GM12878 (cell line): Measurements from ENCODE around the gene CAPN7. TPM values are rescaled to one million over a fixed set of nuclear protein-coding genes. Genes with fewer than 3 reads are reported as not detected.

Source experiments
- ATAC-seq: fragments of 200-7000 bp; cut with Tn5 transposase; 3 replicates; pipeline ENCODE4 v1.9.1; 2020; ENCODE audit warnings: mild to moderate bottlenecking, moderate library complexity
- BruUV-seq: library from RNA; stranded (reverse); fragments of 400-500 nt; replicated peaks from 2 replicates; lab custom pipeline; 2021; lab: Mats Ljungman, UMichigan
- CTCF ChIA-PET: fragments of 300-600 bp; sonication (Branson Sonifier 250); formaldehyde crosslinking; extraction: SDS; loops from one replicate; lab custom pipeline; 2021; ENCODE audit warnings: inconsistent platforms; lab: Yijun Ruan, JAX
- POLR2A ChIA-PET: fragments of 350-600 bp; formaldehyde crosslinking; extraction: SDS; loops from one replicate; lab custom pipeline; 2021; ENCODE audit warnings: inconsistent platforms; lab: Charles Lee
- RAD21 ChIA-PET: fragments of 300-600 bp; sonication (Branson Sonifier 250); formaldehyde crosslinking; loops from one replicate; lab custom pipeline; 2023; ENCODE audit warnings: antibody characterized with exemption; ENCODE audit not compliant: unreplicated experiment; lab: Charles Lee
- SMC1A ChIA-PET: fragments of 300-600 bp; sonication (Branson Sonifier 250); formaldehyde crosslinking; loops from one replicate; lab custom pipeline; 2023; ENCODE audit not compliant: unreplicated experiment, uncharacterized antibody; lab: Charles Lee
- DNase-seq: peaks from one replicate; pipeline ENCODE4 v3.0.0-alpha.2; 2011; ENCODE audit warnings: low read depth, low spot score
- FAIRE-seq: peaks from 3 replicates; lab custom pipeline; 2011; peaks lifted over from hg19 to GRCh38; lab: Jason Lieb, UNC
- H2AFZ ChIP-seq: 2 replicates; pipeline ENCODE4 v1.6.0; 2011; ENCODE audit warnings: low read depth, low read length, control low read depth; ENCODE audit not compliant: control insufficient read depth
- H3K27ac ChIP-seq: 2 replicates; pipeline ENCODE4 v1.5.1; 2011; ENCODE audit warnings: control low read depth; ENCODE audit not compliant: control insufficient read depth, insufficient read depth
- H3K27me3 ChIP-seq, 2 experiments: replicated peaks in 1 of 2; 2 replicates each; pipeline versions ENCODE4 v1.6.0 to v1.6.1; 2011; ENCODE audit warnings: low read length in 1 of 2; ENCODE audit not compliant: control insufficient read depth in 2 of 2, insufficient read depth in 2 of 2
- H3K36me3 ChIP-seq, 2 experiments: 2 replicates each; pipeline ENCODE4 v1.5.1; 2011; ENCODE audit warnings: low read length in 1 of 2; ENCODE audit not compliant: control insufficient read depth in 2 of 2, insufficient read depth in 2 of 2
- H3K4me1 ChIP-seq: 2 replicates; pipeline ENCODE4 v1.6.1; 2011; ENCODE audit warnings: mild to moderate bottlenecking, low read length, moderate library complexity, mixed read lengths; ENCODE audit not compliant: control insufficient read depth, insufficient read depth
- H3K4me2 ChIP-seq: 2 replicates; pipeline ENCODE4 v1.6.0; 2011; ENCODE audit warnings: control low read depth; ENCODE audit not compliant: control insufficient read depth, insufficient read depth
- H3K4me3 ChIP-seq: fragments of 200-600 bp; sonication (generic); 2 replicates; pipeline ENCODE4 v1.5.1; 2016
- H3K79me2 ChIP-seq: 2 replicates; pipeline ENCODE4 v1.6.0; 2011; ENCODE audit warnings: low read length; ENCODE audit not compliant: control insufficient read depth, insufficient read depth
- H3K9ac ChIP-seq: 2 replicates; pipeline ENCODE4 v1.8.0; 2011; ENCODE audit warnings: low read length, control low read depth, mixed read lengths; ENCODE audit not compliant: control insufficient read depth, insufficient read depth
- H3K9me3 ChIP-seq: replicated peaks from 3 replicates; pipeline ENCODE4 v1.5.1; 2011; ENCODE audit warnings: mild to moderate bottlenecking, low read length; ENCODE audit not compliant: control insufficient read depth, insufficient read depth
- H4K20me1 ChIP-seq: 2 replicates; pipeline ENCODE4 v1.6.0; 2011; ENCODE audit not compliant: control insufficient read depth, insufficient read depth
- ATF2 ChIP-seq: IDR thresholded peaks from 2 replicates; pipeline ENCODE4 v1.6.1; 2012; ENCODE audit warnings: low read length, inconsistent platforms
- CBX5 ChIP-seq: sonication (generic); IDR thresholded peaks from 2 replicates; pipeline ENCODE4 v1.6.1; 2016; ENCODE audit warnings: low read depth, moderate library complexity, mild to moderate bottlenecking, inconsistent platforms
- CEBPZ ChIP-seq: fragments of 150-350 bp; IDR thresholded peaks from 2 replicates; pipeline ENCODE4 v1.6.1; 2016; ENCODE audit warnings: low read depth, low read length
- EED ChIP-seq: sonication (generic); IDR thresholded peaks from 2 replicates; pipeline ENCODE4 v1.6.1; 2016; ENCODE audit warnings: antibody characterized with exemption, low read depth
- EZH2 ChIP-seq: IDR thresholded peaks from 2 replicates; pipeline ENCODE4 v1.6.1; 2012; ENCODE audit warnings: low read depth, mild to moderate bottlenecking, control low read depth, inconsistent platforms, low read length, borderline replicate concordance; ENCODE audit not compliant: control insufficient read depth
- HDAC6 ChIP-seq: fragments of 200-600 bp; sonication (generic); IDR thresholded peaks from one replicate; pipeline ENCODE4 v1.8.0; 2017; ENCODE audit warnings: antibody characterized with exemption; ENCODE audit not compliant: unreplicated experiment
- NFXL1 ChIP-seq: fragments of 450-650 bp; IDR thresholded peaks from 2 replicates; pipeline ENCODE4 v1.6.1; 2017; ENCODE audit warnings: antibody characterized with exemption, mild to moderate bottlenecking, borderline replicate concordance
- POU2F2 ChIP-seq: IDR thresholded peaks from 3 replicates; pipeline ENCODE4 v1.6.1; 2011; ENCODE audit warnings: low read depth, mild to moderate bottlenecking, low read length, borderline replicate concordance
- SMAD5 ChIP-seq: IDR thresholded peaks from 2 replicates; pipeline ENCODE4 v1.6.1; 2016; ENCODE audit warnings: antibody characterized with exemption, low read depth
- SREBF1 ChIP-seq: IDR thresholded peaks from 2 replicates; pipeline ENCODE4 v1.6.1; 2012; ENCODE audit warnings: mild to moderate bottlenecking, low read length
- TARDBP ChIP-seq: IDR thresholded peaks from 2 replicates; pipeline ENCODE4 v1.6.1; 2016; ENCODE audit warnings: borderline replicate concordance
- TBL1XR1 ChIP-seq: IDR thresholded peaks from 2 replicates; pipeline ENCODE4 v1.6.1; 2012; ENCODE audit warnings: low read depth, low read length, improper control_type of control experiment
- ZSCAN29 ChIP-seq: fragments of 450-650 bp; IDR thresholded peaks from 2 replicates; pipeline ENCODE4 v1.6.1; 2017; ENCODE audit warnings: mild to moderate bottlenecking, moderate library complexity
- WGBS: methylation state at CpG from one replicate; pipeline ENCODE4 v1.1.6; 2016; ENCODE audit warnings: low lambda C conversion rate; ENCODE audit not compliant: insufficient replicate concordance, insufficient coverage; ENCODE audit errors: missing lambda C conversion rate; 5-methylcytosine and 5-hydroxymethylcytosine counted together
- in situ Hi-C: fragments of 300-500 bp; cut with MboI; formaldehyde crosslinking; loops from 9 replicates; pipeline ENCODE4 v1.14.3; 2018; ENCODE audit warnings: mixed read lengths
- intact Hi-C: fragments of 100-400 bp; cut with micrococcal nuclease; formaldehyde crosslinking; loops from one replicate; pipeline ENCODE4 v1.14.2; 2022; ENCODE audit not compliant: unreplicated experiment
- polyA plus RNA-seq, 11 experiments: library from polyadenylated mRNA; depleted of rRNA in 4 of 11; unstranded in 6 of 11; stranded (reverse) in 5 of 11; fragments of >200 nt; fragmentation: Nextera tagmentation in 4 of 11; fragmentation: Illumina TruSeq in 1 of 11; extraction: Ambion mirVana in 4 of 11; extraction: Trizol in 1 of 11; gene quantifications; 1 replicate in 1 of 11; 2 replicates in 10 of 11; pipeline versions ENCODE4 v1.2.1 to v1.2.3, GENCODE V29; 2011 to 2016; ENCODE audit warnings: inconsistent platforms in 2 of 11, missing spikeins in 2 of 11, low read depth in 1 of 11
- total RNA-seq, 4 experiments: library from RNA; depleted of rRNA in 3 of 4; stranded (reverse); fragments of >200 nt in 3 of 4; fragmentation: Illumina TruSeq in 1 of 4; extraction: Trizol in 1 of 4; gene quantifications; 2 replicates each; pipeline versions ENCODE4 v1.2.1 to v1.2.3, GENCODE V29; 2013 to 2021
- TF ChIP-seq, protein P1 (sequence below): fragments of 450-650 bp; IDR thresholded peaks from 2 replicates; pipeline ENCODE4 v1.6.1; 2018; ENCODE audit warnings: borderline replicate concordance, mild to moderate bottlenecking; ENCODE audit not compliant: partially characterized antibody

CAPN7 gene
- total and polyA plus RNA-seq, 10 of the 15 experiments (the other 5 are each of a cell fraction or from before 2014, with no cell fraction given), result 5.3 to 27.0 (median 18.2) TPM

DNA sequence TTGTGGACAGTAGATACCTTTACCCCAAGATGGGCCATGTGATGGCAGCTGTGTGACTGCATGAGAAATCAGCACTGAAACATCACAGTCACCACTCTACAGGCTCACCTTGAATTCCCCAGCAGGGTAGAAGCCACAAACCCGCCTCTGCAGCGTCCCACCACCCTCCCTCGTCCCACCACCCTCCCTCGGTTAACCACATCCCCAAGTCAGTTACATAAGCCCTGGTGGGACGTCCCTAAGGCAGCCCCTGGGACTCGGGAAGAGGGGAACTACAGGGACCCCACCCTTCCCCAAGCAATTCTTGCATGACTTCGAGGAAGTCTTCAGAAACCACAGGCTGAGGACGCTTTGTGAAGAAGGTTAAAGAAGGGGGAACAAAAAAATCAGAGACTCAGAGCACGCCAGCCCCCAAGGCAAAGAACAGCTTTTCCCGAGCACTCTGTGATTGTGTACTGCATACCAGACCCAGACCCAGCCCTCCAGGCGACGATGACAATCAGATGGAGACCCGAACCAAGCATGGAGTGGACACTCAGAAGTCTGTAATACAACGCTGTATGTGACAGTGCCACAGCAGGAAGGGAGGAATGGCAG is 65.8 kb downstream of the CAPN7 start:
- DNase-seq, result peak; percentile 90
- Histone ChIP-seq H4K20me1 (no peaks in the 10 kb centered on the region), H3K27ac (peak overlapping the region; percentile 67), H3K9me3 (no peaks in the 10 kb centered on the region), H3K4me1 (peaks cover 39% of the 10 kb centered on the region), H3K4me2 (peak overlapping the region; percentile 54), H2AFZ (peak overlapping the region; percentile 20), H3K79me2 (peaks cover 4% of the 10 kb centered on the region), H3K9ac (peak overlapping the region; percentile 46), H3K4me3 (no peak overlapping the region), H3K27me3 (no peaks in the 10 kb centered on the region), H3K36me3 (peaks cover 3 to 31% of the 10 kb centered on the region in 2 experiments; a peak in 3 of 4 replicates)
- ChIA-PET CTCF (interaction anchor here (0.6 to 11.8 kb wide), 10 partner anchors 34 to 285 kb away, joined by 3 to 302 read pairs (median 7); no protein-coding TSS in a partner anchor), RAD21 (interaction anchor here (1.1 to 10.2 kb wide), 7 partner anchors 61 to 133 kb away, joined by 5 to 143 read pairs (median 40); partner anchors contain the start of gene SH3BP5), SMC1A (interaction anchor here (0.7 to 16.3 kb wide), 14 partner anchors 9 to 134 kb away, joined by 3 to 223 read pairs (median 10); partner anchors contain the start of genes CAPN7 and SH3BP5), POLR2A (interaction anchor here (0.8 to 2.6 kb wide), 4 partner anchors 52 to 108 kb away, joined by 3 to 8 read pairs (median 5); no protein-coding TSS in a partner anchor)
- in situ Hi-C loops (no loop called here), intact Hi-C loops (loop anchor here (1.0 to 2.0 kb wide), 3 partner anchors 19 to 89 kb away; partner anchors contain the start of gene SH3BP5)
- no TSS peak for BruUV-seq
- peak; percentile 91 for ATAC-seq
- FAIRE-seq, result no peak
- 1% methylated on average over 14 of the region's 14 CpGs for WGBS
- no peak for TF ChIP-seq SMAD5
- no peak for TF ChIP-seq ZSCAN29
- TF ChIP-seq CEBPZ, result no peak
- no peak for TF ChIP-seq CBX5
- TF ChIP-seq NFXL1, result no peak
- TF ChIP-seq EED, result peak; percentile 100
- no peak for TF ChIP-seq EZH2
- TF ChIP-seq TARDBP, result no peak
- TF ChIP-seq HDAC6, result no peak
- peak; percentile 85 for TF ChIP-seq ATF2
- peak; percentile 69; the same call in 1 of the 3 replicates for TF ChIP-seq POU2F2
- TF ChIP-seq SREBF1, result no peak
- TF ChIP-seq, protein P1, sequence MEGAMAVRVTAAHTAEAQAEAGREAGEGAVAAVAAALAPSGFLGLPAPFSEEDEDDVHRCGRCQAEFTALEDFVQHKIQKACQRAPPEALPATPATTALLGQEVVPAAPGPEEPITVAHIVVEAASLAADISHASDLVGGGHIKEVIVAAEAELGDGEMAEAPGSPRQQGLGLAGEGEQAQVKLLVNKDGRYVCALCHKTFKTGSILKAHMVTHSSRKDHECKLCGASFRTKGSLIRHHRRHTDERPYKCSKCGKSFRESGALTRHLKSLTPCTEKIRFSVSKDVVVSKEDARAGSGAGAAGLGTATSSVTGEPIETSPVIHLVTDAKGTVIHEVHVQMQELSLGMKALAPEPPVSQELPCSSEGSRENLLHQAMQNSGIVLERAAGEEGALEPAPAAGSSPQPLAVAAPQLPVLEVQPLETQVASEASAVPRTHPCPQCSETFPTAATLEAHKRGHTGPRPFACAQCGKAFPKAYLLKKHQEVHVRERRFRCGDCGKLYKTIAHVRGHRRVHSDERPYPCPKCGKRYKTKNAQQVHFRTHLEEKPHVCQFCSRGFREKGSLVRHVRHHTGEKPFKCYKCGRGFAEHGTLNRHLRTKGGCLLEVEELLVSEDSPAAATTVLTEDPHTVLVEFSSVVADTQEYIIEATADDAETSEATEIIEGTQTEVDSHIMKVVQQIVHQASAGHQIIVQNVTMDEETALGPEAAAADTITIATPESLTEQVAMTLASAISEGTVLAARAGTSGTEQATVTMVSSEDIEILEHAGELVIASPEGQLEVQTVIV, result no peak
- peak; percentile 89 for TF ChIP-seq TBL1XR1
